GM21515 (cell line): ENCODE results near the gene CNTFR.

ENCODE experiments used
- ATAC-seq: cut with Tn5 transposase; IDR thresholded peaks from one replicate; pipeline ENCODE4 v1.9.1; 2021; ENCODE audit not compliant: unreplicated experiment

Gene CNTFR

DNA sequence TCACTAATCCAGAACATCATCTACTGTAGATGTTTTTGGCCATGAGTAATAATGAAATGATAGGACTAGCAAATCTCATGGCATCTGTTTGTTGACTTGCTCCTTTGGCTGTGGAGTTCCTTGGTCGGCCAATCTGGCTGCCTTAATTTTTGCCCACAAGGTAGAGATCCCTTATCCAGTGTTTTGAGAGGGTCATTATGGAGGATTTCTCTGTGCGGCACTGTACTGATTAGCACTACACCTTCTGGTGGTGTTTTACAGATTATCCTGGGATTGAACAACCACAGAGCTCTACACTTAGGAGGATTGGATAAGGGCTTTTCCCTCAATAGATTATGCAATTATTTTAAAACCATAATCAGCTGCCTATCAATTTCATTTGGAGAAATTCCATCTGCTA lies 63.5 kb downstream of the CNTFR start:
- ATAC-seq = no peak

DNA sequence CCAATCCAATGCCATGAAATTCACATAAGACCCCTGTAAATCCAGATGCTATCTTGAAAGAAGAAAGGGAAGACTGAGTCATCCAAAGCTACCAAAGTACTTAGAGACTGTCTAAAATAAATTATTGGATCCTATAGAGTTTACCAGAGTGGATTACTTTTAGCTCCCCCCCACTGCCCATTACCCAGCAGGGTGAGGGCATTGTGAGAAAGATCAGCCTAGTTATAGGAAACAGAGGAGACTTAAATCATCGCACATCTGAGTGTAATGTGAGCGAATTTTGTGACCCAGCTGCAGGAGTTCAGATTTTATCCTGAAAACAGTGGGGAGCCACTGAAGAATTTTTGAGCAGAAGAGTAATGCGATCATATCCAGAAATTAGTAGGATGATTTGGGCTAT lies 65.2 kb downstream of the CNTFR start:
- no peak for ATAC-seq

- peak; percentile 92 for ATAC-seq
Measured at GRCh38 chr9:34522971-34523797, 66.3 kb downstream of the CNTFR start, which contains the start of gene ENHO. Gene ENHO (minus strand): TSS chr9:34522990. CDS start chr9:34521695, 1,295 bp downstream.

DNA sequence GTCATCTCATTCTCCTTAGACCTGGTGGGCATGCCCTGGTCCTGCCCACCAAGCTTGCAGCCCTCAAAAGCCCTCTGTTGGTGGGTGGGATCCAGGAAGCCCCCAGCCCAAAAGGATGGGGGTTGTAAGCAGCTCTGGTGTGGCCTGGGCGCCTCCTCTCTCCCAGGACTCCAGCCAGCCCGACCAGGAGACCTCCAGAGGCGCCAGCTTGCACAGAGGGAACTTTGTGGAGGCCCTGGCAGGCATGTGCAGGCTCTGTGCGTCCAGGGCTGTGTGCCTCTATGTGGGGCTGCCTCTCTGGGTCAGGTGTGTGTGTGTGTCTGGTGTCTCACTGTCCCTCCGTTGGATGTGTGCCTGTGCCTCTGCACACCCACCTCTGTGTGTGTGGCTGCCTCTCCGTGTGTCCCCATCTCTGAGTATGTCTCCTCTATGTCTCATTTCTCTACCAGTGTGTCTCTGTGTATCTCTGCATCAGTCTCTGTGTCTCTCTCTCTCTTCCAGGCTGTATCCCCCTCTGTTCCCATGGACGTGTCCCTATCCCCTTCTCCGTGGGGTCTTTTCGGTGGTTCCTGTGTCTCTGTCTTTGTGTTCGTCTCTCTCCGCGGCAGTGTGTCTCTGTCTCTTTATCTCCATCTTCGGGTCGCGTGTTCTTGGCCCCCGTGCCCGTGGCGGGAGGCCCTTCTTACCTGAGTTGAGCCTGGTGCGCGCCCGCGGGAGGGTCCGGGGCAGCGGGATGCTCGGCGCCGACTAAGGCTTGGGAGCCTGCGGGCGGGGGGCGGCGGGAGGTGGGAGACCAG lies 67.2 kb downstream of the CNTFR start:
- ATAC-seq = no peak

DNA sequence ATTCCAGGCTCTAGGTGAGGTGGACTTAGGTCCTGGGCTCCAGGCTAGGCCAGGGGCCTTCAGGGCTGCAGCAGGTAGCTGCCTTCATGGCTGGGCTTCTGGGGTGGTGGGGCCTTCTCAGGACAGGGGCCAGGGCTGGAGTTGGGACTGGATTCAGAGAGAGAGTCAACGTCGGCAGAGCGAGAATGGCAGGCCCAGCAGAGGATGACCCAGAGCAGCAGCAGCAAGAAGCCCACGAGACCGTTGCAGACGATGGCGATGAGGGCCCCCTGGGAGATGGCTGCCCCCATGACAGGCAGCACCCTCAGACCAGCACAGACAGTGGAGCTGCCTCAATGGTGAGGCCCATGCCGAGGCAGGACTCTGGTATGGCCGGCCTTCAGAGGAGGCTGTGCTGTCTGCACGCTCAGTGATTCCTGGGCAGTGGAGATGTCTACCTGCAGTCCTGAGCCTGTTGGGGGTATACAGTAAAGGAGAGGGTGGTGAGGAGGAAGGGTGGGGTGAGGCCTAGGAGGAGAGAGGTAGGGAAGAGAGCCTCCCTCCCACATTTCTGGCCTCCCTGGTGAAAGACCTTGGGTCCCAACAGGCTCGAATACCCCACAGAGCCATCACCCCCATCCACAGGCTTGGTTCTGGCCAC lies 68.0 kb downstream of the CNTFR start:
- ATAC-seq = no peak

GRCh38 chr9:34520505-34521385 lies 68.8 kb downstream of the CNTFR start:
- no peak for ATAC-seq

DNA sequence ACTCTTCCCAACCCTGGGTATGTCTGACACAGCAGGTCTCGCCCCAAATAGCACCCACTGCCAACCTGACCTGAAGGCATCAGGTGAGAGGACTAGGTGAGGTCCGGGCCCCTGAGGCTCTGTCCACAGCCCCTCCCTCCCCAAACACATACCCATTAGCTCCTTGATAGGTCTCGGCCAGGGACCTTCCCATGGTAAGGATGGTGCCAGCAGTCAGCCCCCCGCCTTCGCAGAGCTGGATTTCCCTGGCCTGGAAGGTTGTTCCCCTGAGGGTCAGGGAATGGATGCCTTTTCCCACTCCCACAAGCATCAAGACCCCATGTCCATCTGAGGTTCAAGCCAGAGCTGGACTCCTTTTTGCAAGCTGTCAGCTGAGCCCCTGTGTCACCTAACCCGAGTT lies 69.4 kb downstream of the CNTFR start:
- ATAC-seq = no peak

- ATAC-seq = no peak
Measured at GRCh38 chr9:34519321-34520020, 70.1 kb downstream of the CNTFR start.

- no peak for ATAC-seq
Measured at GRCh38 chr9:34518896-34519295, 70.6 kb downstream of the CNTFR start.

- no peak for ATAC-seq
Measured at GRCh38 chr9:34518110-34518616, 71.4 kb downstream of the CNTFR start.

GRCh38 chr9:34517185-34517584 lies 72.3 kb downstream of the CNTFR start:
- ATAC-seq = no peak

GRCh38 chr9:34515959-34516358 lies 73.6 kb downstream of the CNTFR start:
- no peak for ATAC-seq

- ATAC-seq = no peak
Measured at GRCh38 chr9:34514816-34515215, 74.7 kb downstream of the CNTFR start.

DNA sequence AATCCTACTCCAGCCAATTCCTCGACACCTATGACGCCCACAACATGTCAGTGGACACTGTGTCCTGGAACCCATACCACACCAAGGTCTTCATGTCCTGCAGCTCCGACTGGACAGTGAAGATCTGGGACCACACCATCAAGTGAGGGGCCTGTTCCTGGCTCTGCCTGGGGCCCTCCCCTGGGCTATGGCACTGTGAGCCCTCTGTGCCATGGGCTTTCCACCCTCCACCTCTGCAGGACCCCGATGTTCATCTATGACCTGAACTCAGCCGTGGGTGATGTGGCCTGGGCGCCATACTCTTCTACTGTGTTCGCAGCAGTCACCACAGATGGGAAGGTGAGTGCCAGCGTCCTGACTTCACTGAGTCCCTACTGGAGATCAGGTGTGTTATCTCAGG lies 75.1 kb downstream of the CNTFR start:
- no peak for ATAC-seq

- ATAC-seq = no peak
Measured at GRCh38 chr9:34513567-34514214, 75.8 kb downstream of the CNTFR start.

GRCh38 chr9:34512131-34513078 lies 77.1 kb downstream of the CNTFR start:
- ATAC-seq = no peak

DNA sequence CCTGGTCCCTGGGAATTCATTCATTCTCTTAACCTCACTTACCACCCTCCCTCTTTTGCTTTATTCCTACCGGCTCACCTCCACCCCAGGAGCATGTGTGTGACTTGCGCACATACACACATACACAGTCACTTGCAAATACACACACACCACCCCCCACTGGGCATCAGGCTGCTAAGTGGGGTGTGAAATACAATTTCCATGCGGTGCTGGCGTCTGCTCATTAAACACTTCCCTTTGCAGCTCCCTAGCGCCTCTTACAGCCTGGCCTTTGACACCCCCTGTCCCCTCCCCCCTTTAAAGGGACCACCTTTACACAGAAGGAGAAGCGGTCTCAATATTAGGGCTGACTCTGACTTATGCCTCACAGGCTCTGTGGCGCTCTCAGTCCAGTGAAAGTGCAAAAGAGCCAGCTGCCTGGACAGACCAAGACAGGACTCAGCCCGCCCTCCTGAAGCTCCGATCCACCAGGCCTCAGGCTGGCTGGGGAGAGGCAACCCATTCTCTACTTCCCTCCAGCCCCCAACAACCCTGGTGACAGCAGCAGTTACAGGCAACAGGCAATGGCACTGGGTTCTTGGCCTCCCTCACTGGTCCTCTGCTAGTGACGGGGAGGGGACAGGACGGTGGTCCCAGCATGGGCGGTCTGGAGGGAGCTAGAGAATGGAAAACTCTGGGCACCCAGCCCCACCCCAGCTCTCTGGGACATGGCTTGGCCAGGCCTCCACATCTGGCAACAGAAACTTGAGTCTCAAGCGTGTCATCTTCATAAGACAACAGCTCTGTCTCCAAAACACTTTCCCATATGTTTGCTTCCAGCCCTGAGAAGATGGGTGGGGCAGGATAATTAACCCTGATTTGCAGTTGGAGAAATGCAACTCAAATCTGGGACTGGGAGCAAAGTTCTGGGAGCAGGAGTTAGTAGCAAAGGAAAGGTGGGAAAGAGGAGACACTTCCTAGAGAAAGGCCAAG lies 78.7 kb downstream of the CNTFR start:
- ATAC-seq = no peak
